Transverse colon (tissue), 4 donors: ENCODE measurements around the gene ENAM.

Experiments used
- CTCF ChIP-seq, 5 experiments: fragments of 200-600 bp in 3 of 5; fragments of 450-650 bp in 2 of 5; sonication (generic) in 3 of 5; IDR thresholded peaks; 1 replicate in 2 of 5; 2 replicates in 3 of 5; pipeline ENCODE4 v1.5.1; 2016 to 2017; ENCODE audit warnings: antibody characterized with exemption in 5 of 5, inconsistent platforms in 3 of 5, mild to moderate bottlenecking in 2 of 5, moderate library complexity in 1 of 5
- POLR2A ChIP-seq: fragments of 450-650 bp; IDR thresholded peaks from one replicate; pipeline ENCODE4 v1.6.1; 2016; ENCODE audit warnings: antibody characterized with exemption, mild to moderate bottlenecking, moderate library complexity
- POLR2AphosphoS5 ChIP-seq, 3 donors: sonication (generic); formaldehyde crosslinking; IDR thresholded peaks; one replicate each; pipeline ENCODE4 v1.6.1; 2016; ENCODE audit warnings: antibody characterized with exemption in 3 of 3

- TF ChIP-seq POLR2A (no peak), CTCF (IDR thresholded peaks at IDR 0.05) (no peak), POLR2AphosphoS5 (IDR thresholded peaks at IDR 0.05) (no peak)
Observed at GRCh38 chr4:70586841-70587240, 41.7 kb upstream of the ENAM start.
